Activated T-cell treated with anti-CD3 and anti-CD28 coated beads, Interleukin-2, amount 50 U/mL, for 72 hours (primary cell): ENCODE data around the gene SPRYD4. TPM values are rescaled to one million over a fixed set of nuclear protein-coding genes. Genes with fewer than 3 reads are reported as not detected.

Experiments
- ATAC-seq, 2 donors: fragments of 150-1000 bp; cut with Tn5 transposase; replicated peaks in 1 of 2; 2 replicates each; pipeline ENCODE4 v1.10.0; 2021; ENCODE audit warnings: moderate library complexity in 2 of 2, mild to moderate bottlenecking in 1 of 2
- DNase-seq, 2 donors: peaks; one replicate each; pipeline ENCODE4 v3.0.0; 2021 to 2022; ENCODE audit warnings: mixed read lengths in 1 of 2
- H3K27ac Mint-ChIP-seq: one replicate; pipeline ENCODE4 v1.8.0; 2022; ENCODE audit warnings: mild to moderate bottlenecking, moderate library complexity, mixed read lengths
- H3K27me3 Mint-ChIP-seq: one replicate; pipeline ENCODE4 v1.8.0; 2022; ENCODE audit warnings: low read depth, mixed read lengths
- H3K36me3 Mint-ChIP-seq, 2 donors: one replicate each; pipeline ENCODE4 v1.8.0; 2022; ENCODE audit warnings: mixed read lengths in 2 of 2, mild to moderate bottlenecking in 1 of 2; ENCODE audit not compliant: insufficient read depth in 2 of 2
- H3K4me1 Mint-ChIP-seq: one replicate; pipeline ENCODE4 v1.8.0; 2022; ENCODE audit warnings: low read depth, mixed read lengths
- H3K4me3 Mint-ChIP-seq, 2 donors: one replicate each; pipeline ENCODE4 v1.8.0; 2022; ENCODE audit warnings: mild to moderate bottlenecking in 2 of 2, mixed read lengths in 2 of 2, moderate library complexity in 2 of 2
- H3K9me3 Mint-ChIP-seq, 2 donors: one replicate each; pipeline ENCODE4 v1.8.0; 2022; ENCODE audit warnings: mixed read lengths in 2 of 2
- total RNA-seq, 2 donors: library from RNA; stranded (reverse); gene quantifications; one replicate each; pipeline ENCODE4 v1.2.3, GENCODE V29; 2022

Gene SPRYD4
- total RNA-seq, 2 donors from 2014 or later, result 3.8 to 4.4 TPM

DNA sequence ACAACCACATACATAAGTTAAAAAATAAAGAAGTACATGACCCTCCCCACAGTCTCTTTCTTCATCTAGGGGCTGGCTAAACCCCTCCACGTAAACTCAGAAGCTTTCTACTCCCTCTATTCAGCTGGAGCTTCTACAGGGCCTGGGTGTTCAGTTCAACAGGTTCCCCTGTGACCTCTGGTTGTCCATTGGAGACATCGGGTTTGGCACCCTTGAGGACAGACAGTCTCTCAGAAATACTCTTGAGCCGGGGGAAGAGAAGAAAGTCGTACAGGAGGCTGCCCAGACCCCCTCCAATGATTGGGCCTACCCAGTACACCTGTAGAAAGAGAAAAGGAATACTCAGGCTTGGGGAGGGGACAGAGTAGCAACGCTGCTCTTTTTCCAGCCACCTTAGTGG is 17.2 kb upstream of the SPRYD4 start:
- Mint-ChIP-seq H3K36me3 (peaks cover 3 to 7% of the 10 kb centered on the region in 2 donors), H3K4me3 (peak overlapping the region in 1 of 2 donors; percentile 47), H3K27me3 (no peaks in the 10 kb centered on the region), H3K4me1 (peaks cover 36% of the 10 kb centered on the region), H3K9me3 (no peaks in the 10 kb centered on the region), H3K27ac (no peak overlapping the region)
- DNase-seq, result no peak
- ATAC-seq, result no peak

DNA sequence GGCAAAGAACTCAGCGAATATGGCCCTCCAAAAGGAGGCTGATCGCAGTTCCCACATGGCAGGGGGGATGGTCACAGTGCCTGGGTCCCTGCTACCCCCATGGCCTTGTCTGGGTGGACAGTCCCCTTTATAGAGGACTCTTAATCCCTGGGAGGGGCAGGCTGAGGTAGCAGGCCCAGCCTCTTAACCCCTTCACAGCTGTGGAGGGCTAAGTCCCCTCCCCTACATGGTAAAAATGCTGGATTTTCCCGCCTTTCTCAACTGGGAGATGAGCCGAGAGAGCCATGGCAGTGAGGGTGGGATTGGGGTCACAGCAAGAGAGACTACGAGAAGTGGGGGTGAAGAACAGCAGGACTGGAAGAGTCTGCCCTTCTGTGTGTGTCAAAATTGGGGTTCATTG is 13.8 kb upstream of the SPRYD4 start, which contains the start of gene MIP:
Gene MIP (minus strand): TSS at position 101 of the 400 bp plus-strand sequence. CDS start 44 bp downstream, at position 57.
- DNase-seq, result no peak
- no peaks in the 10 kb centered on the region for H3K9me3 Mint-ChIP-seq
- no peaks in the 10 kb centered on the region for H3K36me3 Mint-ChIP-seq
- no peak for ATAC-seq
- peaks cover 10% of the 10 kb centered on the region for H3K4me1 Mint-ChIP-seq
- no peak within 1 kb of the TSS for H3K4me3 Mint-ChIP-seq
- no peak within 1 kb of the TSS for H3K27ac Mint-ChIP-seq
- H3K27me3 Mint-ChIP-seq, result no peaks in the 10 kb centered on the region

DNA sequence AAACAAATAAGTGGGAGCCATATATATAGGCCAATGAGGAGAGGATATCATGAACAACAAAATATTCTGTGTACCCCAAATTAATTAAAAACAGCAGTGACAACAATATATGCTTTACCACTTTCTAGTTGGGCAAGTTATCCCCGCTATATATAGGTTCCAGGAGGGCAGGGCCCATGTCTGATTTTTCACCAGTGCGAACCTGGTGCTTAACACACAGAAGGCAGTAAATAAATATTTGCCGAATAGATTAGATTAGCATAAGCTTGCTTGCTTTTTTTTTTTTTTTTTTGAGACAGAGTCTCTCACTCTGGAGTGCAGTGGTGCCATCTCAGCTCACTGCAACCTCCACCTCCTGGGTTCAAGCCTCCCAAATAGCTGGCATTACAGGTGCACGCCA is 10.6 kb upstream of the SPRYD4 start:
- no peaks in the 10 kb centered on the region for H3K4me1 Mint-ChIP-seq
- DNase-seq (no peak), ATAC-seq (no peak)
- H3K27me3 Mint-ChIP-seq, result no peaks in the 10 kb centered on the region
- no peaks in the 10 kb centered on the region for H3K9me3 Mint-ChIP-seq
- no peak overlapping the region for H3K27ac Mint-ChIP-seq
- H3K4me3 Mint-ChIP-seq, result no peak overlapping the region
- H3K36me3 Mint-ChIP-seq, result no peaks in the 10 kb centered on the region

DNA sequence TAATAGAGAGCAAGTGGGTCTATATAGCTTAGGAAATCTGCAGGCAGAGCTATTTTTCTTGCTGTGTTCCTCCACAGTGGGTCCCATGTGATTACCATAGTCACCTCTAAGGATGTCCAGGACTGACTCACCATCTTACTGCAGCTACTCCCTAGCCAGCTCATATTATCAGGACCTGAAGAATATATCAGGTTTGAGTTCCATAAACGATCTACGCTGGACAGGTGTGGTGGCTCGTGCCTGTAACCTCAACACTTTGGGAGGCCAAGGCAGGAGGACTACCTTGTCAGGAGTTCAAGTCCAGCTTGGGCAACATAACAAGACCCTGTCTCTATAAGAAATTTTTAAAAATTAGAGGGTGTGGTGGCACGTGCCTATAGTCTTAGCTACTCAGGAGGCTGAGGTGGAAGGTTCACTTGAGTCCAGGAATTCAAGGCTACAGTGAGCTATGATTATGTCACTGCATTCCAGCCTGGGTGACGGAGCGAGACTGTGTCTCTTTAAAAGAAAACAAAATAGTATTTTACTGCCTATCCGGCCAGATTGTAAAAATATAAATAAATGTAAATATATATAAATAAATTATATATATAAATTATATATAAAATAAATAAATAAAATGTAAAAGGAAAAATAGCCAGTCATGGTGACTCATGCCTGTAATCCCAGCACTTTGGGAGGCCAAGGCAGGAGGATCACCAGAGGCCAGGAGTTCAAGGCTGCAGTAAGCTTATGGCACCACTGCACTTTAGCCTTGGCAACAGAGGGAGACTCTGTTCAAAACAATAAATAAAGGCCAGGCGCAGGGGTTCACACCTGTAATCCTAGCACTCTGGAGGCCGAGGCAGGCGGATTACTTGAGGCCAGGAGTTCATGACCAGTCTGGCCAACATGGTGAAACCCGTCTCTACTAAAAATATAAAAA is 6.9 kb upstream of the SPRYD4 start:
- no peak overlapping the region for H3K4me3 Mint-ChIP-seq
- no peak overlapping the region for H3K27ac Mint-ChIP-seq
- peaks cover 6% of the 10 kb centered on the region for H3K4me1 Mint-ChIP-seq
- H3K9me3 Mint-ChIP-seq, result no peaks in the 10 kb centered on the region
- no peaks in the 10 kb centered on the region for H3K36me3 Mint-ChIP-seq
- no peak for DNase-seq
- no peaks in the 10 kb centered on the region for H3K27me3 Mint-ChIP-seq
- ATAC-seq, result no peak

DNA sequence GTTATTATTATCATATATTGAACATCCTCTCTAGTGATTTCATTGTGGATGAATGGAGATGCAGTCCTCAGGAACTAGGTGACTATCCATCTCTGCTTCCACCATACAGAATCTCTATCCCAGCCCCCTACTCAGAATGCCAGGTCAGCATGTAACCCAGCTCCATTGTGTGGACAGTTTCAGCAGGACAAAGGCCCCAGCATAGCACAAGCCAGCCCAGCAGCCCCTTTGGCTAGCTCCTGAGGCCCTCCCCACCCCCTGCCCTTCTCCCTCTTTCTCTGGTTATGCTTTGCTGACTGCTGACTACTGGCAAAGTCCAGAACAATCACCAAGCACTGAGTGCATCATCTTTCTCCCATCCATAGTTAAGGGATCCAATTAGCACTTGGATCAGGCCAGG is 5.8 kb upstream of the SPRYD4 start:
- no peaks in the 10 kb centered on the region for H3K36me3 Mint-ChIP-seq
- ATAC-seq, result no peak
- H3K9me3 Mint-ChIP-seq, result no peaks in the 10 kb centered on the region
- no peak for DNase-seq
- H3K4me1 Mint-ChIP-seq, result peaks cover 6% of the 10 kb centered on the region
- H3K27me3 Mint-ChIP-seq, result no peaks in the 10 kb centered on the region
- no peak overlapping the region for H3K4me3 Mint-ChIP-seq
- no peak overlapping the region for H3K27ac Mint-ChIP-seq

DNA sequence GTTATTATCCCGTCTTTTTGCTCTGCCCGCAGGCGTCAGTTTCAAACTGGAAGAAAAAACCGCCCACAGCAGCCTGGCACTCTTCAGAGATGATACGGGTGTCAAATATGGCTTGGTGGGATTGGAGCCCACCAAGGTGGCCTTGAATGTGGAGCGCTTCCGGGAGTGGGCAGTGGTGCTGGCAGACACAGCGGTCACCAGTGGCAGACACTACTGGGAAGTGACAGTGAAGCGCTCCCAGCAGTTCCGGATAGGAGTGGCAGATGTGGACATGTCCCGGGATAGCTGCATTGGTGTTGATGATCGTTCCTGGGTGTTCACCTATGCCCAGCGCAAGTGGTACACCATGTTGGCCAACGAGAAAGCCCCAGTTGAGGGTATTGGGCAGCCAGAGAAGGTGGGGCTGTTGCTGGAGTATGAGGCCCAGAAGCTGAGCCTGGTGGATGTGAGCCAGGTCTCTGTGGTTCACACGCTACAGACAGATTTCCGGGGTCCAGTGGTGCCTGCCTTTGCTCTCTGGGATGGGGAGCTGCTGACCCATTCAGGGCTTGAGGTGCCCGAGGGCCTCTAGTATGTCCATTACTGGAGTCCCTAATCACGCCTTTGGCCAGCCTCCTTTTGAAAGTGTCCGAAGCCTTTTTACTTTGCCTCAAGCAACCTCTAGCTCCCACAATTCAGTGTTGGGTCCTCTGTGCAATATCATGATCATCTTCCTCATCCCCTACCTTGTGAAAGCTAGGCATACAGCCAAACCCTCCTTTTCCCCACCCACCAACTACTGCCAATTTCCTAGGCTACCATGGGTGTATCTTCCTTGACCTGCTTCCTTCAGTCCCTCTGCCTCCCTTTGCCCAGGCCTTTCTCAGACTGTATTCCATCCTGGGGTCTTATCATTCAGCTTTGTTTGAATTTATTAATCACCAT is 891 bp downstream of the SPRYD4 start:
- no peaks in the 10 kb centered on the region for H3K9me3 Mint-ChIP-seq
- H3K4me1 Mint-ChIP-seq, result peaks cover 36% of the 10 kb centered on the region
- no peaks in the 10 kb centered on the region for H3K27me3 Mint-ChIP-seq
- DNase-seq, result peak in 1 of 2 donors; percentile 20
- peak overlapping the region; percentile 92 to 96 for H3K4me3 Mint-ChIP-seq
- H3K36me3 Mint-ChIP-seq, result peaks cover 0 to 7% of the 10 kb centered on the region in 2 donors
- ATAC-seq, result no peak
- peak overlapping the region; percentile 97 for H3K27ac Mint-ChIP-seq

DNA sequence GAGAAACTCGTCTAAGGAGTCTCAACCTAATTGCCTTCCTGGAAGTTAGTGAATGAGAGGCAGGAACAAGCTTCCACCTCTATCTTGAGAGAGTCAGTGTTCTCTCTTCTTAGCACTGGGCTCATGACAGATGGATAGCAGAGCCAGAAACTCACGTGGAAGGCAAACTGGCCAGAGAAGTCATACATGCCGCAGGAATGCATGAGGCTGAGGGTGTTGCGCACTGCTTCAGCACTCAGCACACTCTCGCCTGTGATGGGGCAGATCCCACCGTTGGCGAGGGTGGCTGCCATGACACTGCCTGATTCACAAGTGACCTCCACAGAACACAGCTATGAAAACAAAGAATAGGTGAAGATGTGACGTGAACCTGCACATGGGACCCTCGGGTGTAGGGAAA is 6.0 kb downstream of the SPRYD4 start:
- H3K27me3 Mint-ChIP-seq, result no peaks in the 10 kb centered on the region
- peaks cover 0 to 7% of the 10 kb centered on the region in 2 donors for H3K36me3 Mint-ChIP-seq
- H3K4me3 Mint-ChIP-seq, result no peak overlapping the region
- no peak for ATAC-seq
- H3K4me1 Mint-ChIP-seq, result peaks cover 29% of the 10 kb centered on the region
- no peak overlapping the region for H3K27ac Mint-ChIP-seq
- no peaks in the 10 kb centered on the region for H3K9me3 Mint-ChIP-seq
- no peak for DNase-seq

DNA sequence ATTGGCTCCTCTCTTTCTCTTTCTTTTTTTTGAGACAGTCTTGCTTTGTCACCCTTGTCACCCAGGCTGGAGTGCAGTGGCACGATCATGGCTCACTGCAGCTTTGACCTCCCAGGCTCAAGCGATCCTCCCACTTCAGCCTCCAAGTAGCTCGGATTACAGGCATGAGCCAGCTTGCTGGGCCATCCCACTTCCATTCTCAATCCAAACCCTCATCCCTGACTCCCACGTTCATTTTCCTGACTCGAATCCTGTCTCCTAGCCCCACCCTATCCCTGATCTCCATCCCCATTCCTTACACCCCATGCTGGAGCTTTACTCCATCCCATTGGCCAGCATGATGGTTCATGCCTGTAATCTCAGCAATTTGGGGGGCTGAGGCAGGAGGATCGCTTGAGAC is 7.8 kb downstream of the SPRYD4 start:
- H3K9me3 Mint-ChIP-seq, result no peaks in the 10 kb centered on the region
- H3K4me3 Mint-ChIP-seq, result no peak overlapping the region
- H3K27ac Mint-ChIP-seq, result no peak overlapping the region
- no peak for DNase-seq
- H3K27me3 Mint-ChIP-seq, result no peaks in the 10 kb centered on the region
- peaks cover 0 to 2% of the 10 kb centered on the region in 2 donors for H3K36me3 Mint-ChIP-seq
- H3K4me1 Mint-ChIP-seq, result peaks cover 20% of the 10 kb centered on the region
- no peak for ATAC-seq

DNA sequence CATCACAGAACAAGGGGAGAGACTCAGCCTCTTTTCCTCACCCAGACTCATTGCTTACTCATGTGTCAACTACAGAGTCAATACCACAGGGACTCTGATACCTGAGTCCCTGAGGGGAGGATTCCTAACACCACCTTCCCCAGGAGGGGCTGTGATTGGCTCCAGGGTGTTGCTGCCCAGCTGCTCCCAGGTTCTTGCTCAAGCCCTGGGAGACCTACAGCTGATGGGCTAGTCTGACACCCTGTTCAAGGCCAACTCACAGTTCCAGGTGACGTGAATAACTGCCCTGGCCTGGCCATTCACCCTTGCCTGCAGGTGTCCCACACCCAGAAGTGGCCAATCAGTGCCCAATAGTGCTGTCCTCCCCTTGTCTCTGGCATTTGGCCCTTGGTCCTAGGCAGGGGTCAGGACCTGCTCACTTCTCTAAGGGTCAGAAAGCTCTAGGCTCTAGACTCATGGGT is 8.6 kb downstream of the SPRYD4 start:
- H3K4me3 Mint-ChIP-seq, result no peak overlapping the region
- H3K27ac Mint-ChIP-seq, result no peak overlapping the region
- H3K36me3 Mint-ChIP-seq, result peaks cover 0 to 2% of the 10 kb centered on the region in 2 donors
- no peak for ATAC-seq
- no peaks in the 10 kb centered on the region for H3K9me3 Mint-ChIP-seq
- H3K27me3 Mint-ChIP-seq, result no peaks in the 10 kb centered on the region
- H3K4me1 Mint-ChIP-seq, result peaks cover 11% of the 10 kb centered on the region
- DNase-seq, result no peak

DNA sequence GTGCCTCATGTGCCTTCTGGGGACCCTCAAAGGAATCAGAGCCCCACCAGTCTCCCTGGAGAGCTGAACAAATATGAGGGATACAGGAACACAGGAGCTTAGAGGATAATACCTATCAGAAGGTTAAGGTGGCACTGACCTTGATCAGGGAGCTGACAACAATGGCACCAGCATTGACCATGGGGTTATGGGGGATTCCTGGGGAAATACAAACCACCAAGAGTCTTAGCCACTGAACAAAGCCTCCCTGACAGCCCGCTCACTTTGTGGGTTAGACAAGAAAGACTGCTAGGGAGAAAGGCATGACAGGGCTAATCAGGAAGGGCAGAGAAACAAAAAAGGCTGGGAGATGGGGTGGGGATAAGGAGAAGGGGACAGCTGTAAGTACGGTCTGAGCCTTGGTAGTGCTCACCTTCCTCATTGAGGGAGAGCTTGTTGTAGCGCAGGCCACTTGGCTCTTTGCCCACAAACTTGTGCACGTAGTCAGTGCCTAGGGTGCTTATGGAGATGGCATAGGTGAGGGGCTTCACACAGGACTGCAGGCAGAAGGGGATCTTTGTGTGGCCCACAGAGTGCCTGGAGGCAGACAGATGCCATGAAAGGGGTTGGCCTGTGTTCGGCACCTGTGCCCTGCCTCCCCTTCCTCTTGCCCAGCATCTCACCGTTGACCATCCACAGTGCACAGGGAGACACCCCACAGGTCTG is 9.3 kb downstream of the SPRYD4 start:
- no peak for ATAC-seq

DNA sequence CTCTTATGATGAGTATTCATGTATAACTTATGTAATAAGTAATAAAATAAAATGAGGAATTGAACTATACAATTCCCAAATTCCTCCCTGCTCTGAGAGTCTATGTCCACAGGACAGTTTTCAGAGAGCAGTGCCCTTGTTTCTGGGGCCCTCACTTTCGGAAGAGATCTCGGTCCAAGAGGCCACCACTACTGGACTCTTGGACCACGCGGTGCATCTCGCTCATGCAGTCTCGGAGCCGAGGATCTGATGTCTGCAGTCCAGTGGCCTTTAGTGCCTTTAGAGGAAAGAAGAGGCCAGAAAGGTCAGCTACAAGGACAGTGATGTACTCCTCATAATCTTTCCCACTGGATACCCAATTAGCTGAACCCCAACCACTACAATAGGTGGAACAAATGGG is 11.2 kb downstream of the SPRYD4 start:
- Mint-ChIP-seq H3K9me3 (no peaks in the 10 kb centered on the region), H3K27ac (no peak overlapping the region), H3K36me3 (no peaks in the 10 kb centered on the region), H3K4me1 (peaks cover 5% of the 10 kb centered on the region), H3K4me3 (no peak overlapping the region), H3K27me3 (no peaks in the 10 kb centered on the region)
- ATAC-seq (no peak), DNase-seq (no peak)

More for the DNA sequence above, 9.3 kb downstream of the SPRYD4 start:
- Mint-ChIP-seq H3K27me3 (no peaks in the 10 kb centered on the region), H3K9me3 (no peaks in the 10 kb centered on the region), H3K4me3 (no peak overlapping the region), H3K36me3 (peaks cover 0 to 2% of the 10 kb centered on the region in 2 donors), H3K4me1 (peaks cover 10% of the 10 kb centered on the region), H3K27ac (no peak overlapping the region)
- DNase-seq, result no peak

DNA sequence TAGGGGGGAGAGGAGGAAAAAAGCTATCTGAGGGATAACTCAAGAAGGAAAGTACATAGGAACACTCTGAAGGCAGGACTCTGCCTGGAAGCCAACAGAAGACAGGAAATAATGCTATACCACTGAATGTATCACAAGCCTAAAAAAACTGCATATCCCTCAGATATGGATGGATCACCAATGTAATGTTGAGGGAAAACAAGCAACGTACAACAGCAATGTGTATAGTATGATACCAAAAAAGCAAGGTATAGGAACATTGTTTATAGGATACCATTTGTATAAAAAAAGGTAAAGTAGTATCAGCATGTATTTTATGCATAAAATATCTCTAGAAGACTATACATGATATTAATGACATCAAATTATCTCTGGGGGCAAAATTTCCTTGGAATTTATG is 16.2 kb downstream of the SPRYD4 start:
- ATAC-seq, result no peak
- H3K27ac Mint-ChIP-seq, result no peak overlapping the region
- peaks cover 0 to 3% of the 10 kb centered on the region in 2 donors for H3K9me3 Mint-ChIP-seq
- peaks cover 2 to 3% of the 10 kb centered on the region in 2 donors for H3K36me3 Mint-ChIP-seq
- no peak for DNase-seq
- H3K4me3 Mint-ChIP-seq, result no peak overlapping the region
- H3K4me1 Mint-ChIP-seq, result peaks cover 20% of the 10 kb centered on the region
- peaks cover 23% of the 10 kb centered on the region for H3K27me3 Mint-ChIP-seq
